HEK293 (cell line): ENCODE data around the gene BORCS8.

Experiments used
- CTCF ChIA-PET: fragments of 350-600 bp; formaldehyde crosslinking; extraction: SDS; loops from one replicate; lab custom pipeline; 2021; ENCODE audit warnings: antibody characterized with exemption; lab: Yijun Ruan, JAX
- POLR2A ChIA-PET: fragments of 300-600 bp; formaldehyde crosslinking; extraction: SDS; loops from one replicate; lab custom pipeline; 2020; ENCODE audit warnings: antibody characterized with exemption, inconsistent platforms; lab: Yijun Ruan, JAX
- H3K27ac ChIP-seq: fragments of 200-500 bp; sonication (Bioruptor generic); 2 replicates; pipeline ENCODE4 v1.5.1; 2014; ENCODE audit warnings: low read depth, low read length, control low read depth, inconsistent platforms; ENCODE audit errors: extremely low read depth
- H3K36me3 ChIP-seq, 2 experiments: fragments of 200-500 bp in 1 of 2; sonication (Bioruptor generic) in 1 of 2; 1 replicate in 1 of 2; 2 replicates in 1 of 2; pipeline ENCODE4 v1.5.1; 2014 to 2017; ENCODE audit warnings: inconsistent platforms in 2 of 2, low read length in 2 of 2; ENCODE audit not compliant: control insufficient read depth in 2 of 2, insufficient read depth in 1 of 2
- H3K4me1 ChIP-seq: fragments of 200-500 bp; sonication (Bioruptor generic); 2 replicates; pipeline ENCODE4 v1.5.1; 2014; ENCODE audit warnings: mild to moderate bottlenecking, low read length, inconsistent platforms; ENCODE audit not compliant: control insufficient read depth, insufficient read depth
- H3K4me3 ChIP-seq: 2 replicates; pipeline ENCODE4 v1.5.1; 2011; ENCODE audit warnings: low read depth, mild to moderate bottlenecking, control low read depth, low read length, moderate library complexity
- H3K9me3 ChIP-seq: fragments of 200-500 bp; sonication (Bioruptor generic); 2 replicates; pipeline ENCODE4 v1.5.1; 2014; ENCODE audit warnings: low read depth, low read length, inconsistent platforms; ENCODE audit not compliant: control insufficient read depth, insufficient read depth
- EGR2 ChIP-seq: fragments of 450-650 bp; formaldehyde crosslinking; IDR thresholded peaks from 2 replicates; pipeline ENCODE4 v1.5.1; 2016; ENCODE audit warnings: low read depth, missing biosample characterization, missing genetic modification characterization
- HOXA7 ChIP-seq: sonication (generic); formaldehyde crosslinking; IDR thresholded peaks from 2 replicates; pipeline ENCODE4 v1.8.1; 2022; ENCODE audit warnings: missing genetic modification reagents, borderline replicate concordance
- KLF9 ChIP-seq: fragments of 450-650 bp; formaldehyde crosslinking; IDR thresholded peaks from 2 replicates; pipeline ENCODE4 v1.5.1; 2016; ENCODE audit warnings: missing biosample characterization, missing genetic modification characterization, low read depth
- SCRT1 ChIP-seq: fragments of 450-650 bp; formaldehyde crosslinking; IDR thresholded peaks from 2 replicates; pipeline ENCODE4 v1.5.1; 2016; ENCODE audit warnings: missing biosample characterization, missing genetic modification characterization, borderline replicate concordance
- TCF7L2 ChIP-seq: IDR thresholded peaks from 2 replicates; pipeline ENCODE4 v1.6.1; 2011; ENCODE audit warnings: low read depth, mild to moderate bottlenecking, inconsistent platforms, low read length, moderate library complexity, borderline replicate concordance
- ZFHX2 ChIP-seq: fragments of 450-650 bp; formaldehyde crosslinking; conservative IDR thresholded peaks from 2 replicates; pipeline ENCODE4 v1.5.1; 2016; ENCODE audit warnings: missing biosample characterization, missing genetic modification characterization
- ZNF169 ChIP-seq: fragments of 450-650 bp; formaldehyde crosslinking; IDR thresholded peaks from 2 replicates; pipeline ENCODE4 v1.5.1; 2016; ENCODE audit warnings: missing biosample characterization, missing genetic modification characterization
- ZNF362 ChIP-seq: fragments of 450-650 bp; formaldehyde crosslinking; IDR thresholded peaks from 2 replicates; pipeline ENCODE4 v1.5.1; 2016; ENCODE audit warnings: missing biosample characterization, missing genetic modification characterization
- ZNF404 ChIP-seq: fragments of 450-650 bp; formaldehyde crosslinking; IDR thresholded peaks from 2 replicates; pipeline ENCODE4 v1.5.1; 2017; ENCODE audit warnings: missing biosample characterization, missing genetic modification characterization
- ZNF433 ChIP-seq: fragments of 450-650 bp; formaldehyde crosslinking; IDR thresholded peaks from 2 replicates; pipeline ENCODE4 v1.5.1; 2016; ENCODE audit warnings: missing biosample characterization, missing genetic modification characterization, low read depth
- ZNF48 ChIP-seq: fragments of 450-650 bp; formaldehyde crosslinking; IDR thresholded peaks from 2 replicates; pipeline ENCODE4 v1.5.1; 2016; ENCODE audit warnings: missing biosample characterization, missing genetic modification characterization
- ZNF544 ChIP-seq: fragments of 450-650 bp; formaldehyde crosslinking; IDR thresholded peaks from 2 replicates; pipeline ENCODE4 v1.5.0; 2017; ENCODE audit warnings: missing biosample characterization, missing genetic modification characterization
- ZNF623 ChIP-seq: fragments of 450-650 bp; formaldehyde crosslinking; IDR thresholded peaks from 2 replicates; pipeline ENCODE4 v1.5.1; 2016; ENCODE audit warnings: missing biosample characterization, missing genetic modification characterization
- ZNF658 ChIP-seq: fragments of 450-650 bp; formaldehyde crosslinking; IDR thresholded peaks from 2 replicates; pipeline ENCODE4; 2016; ENCODE audit warnings: missing biosample characterization, missing genetic modification characterization
- ZNF76 ChIP-seq: fragments of 450-650 bp; formaldehyde crosslinking; IDR thresholded peaks from 2 replicates; pipeline ENCODE4; 2016; ENCODE audit warnings: low read depth, missing biosample characterization, missing genetic modification characterization, borderline replicate concordance
- ZNF768 ChIP-seq: fragments of 450-650 bp; formaldehyde crosslinking; IDR thresholded peaks from 2 replicates; pipeline ENCODE4 v1.5.1; 2018; ENCODE audit warnings: missing biosample characterization, mild to moderate bottlenecking, missing genetic modification characterization
- ZNF830 ChIP-seq: fragments of 450-650 bp; IDR thresholded peaks from 2 replicates; pipeline ENCODE4 v1.5.0; 2018; ENCODE audit warnings: missing biosample characterization, missing genetic modification characterization, low read depth, mild to moderate bottlenecking, moderate library complexity
- TF ChIP-seq, protein P1 (sequence below): fragments of 450-650 bp; formaldehyde crosslinking; IDR thresholded peaks from 2 replicates; pipeline ENCODE4 v1.5.1; 2016; ENCODE audit warnings: missing biosample characterization, missing genetic modification characterization
- TF ChIP-seq, protein P2 (sequence below): fragments of 450-650 bp; formaldehyde crosslinking; IDR thresholded peaks from 2 replicates; pipeline ENCODE4 v1.5.1; 2016; ENCODE audit warnings: missing biosample characterization, missing genetic modification characterization
- TF ChIP-seq, protein P3 (sequence below): fragments of 450-650 bp; IDR thresholded peaks from 2 replicates; pipeline ENCODE4 v1.5.1; 2018; ENCODE audit warnings: missing biosample characterization, mild to moderate bottlenecking, missing genetic modification characterization
- TF ChIP-seq, protein P4 (sequence below): fragments of 450-650 bp; formaldehyde crosslinking; IDR thresholded peaks from 2 replicates; pipeline ENCODE4 v1.5.1; 2016; ENCODE audit warnings: missing biosample characterization, missing genetic modification characterization

Gene BORCS8

DNA sequence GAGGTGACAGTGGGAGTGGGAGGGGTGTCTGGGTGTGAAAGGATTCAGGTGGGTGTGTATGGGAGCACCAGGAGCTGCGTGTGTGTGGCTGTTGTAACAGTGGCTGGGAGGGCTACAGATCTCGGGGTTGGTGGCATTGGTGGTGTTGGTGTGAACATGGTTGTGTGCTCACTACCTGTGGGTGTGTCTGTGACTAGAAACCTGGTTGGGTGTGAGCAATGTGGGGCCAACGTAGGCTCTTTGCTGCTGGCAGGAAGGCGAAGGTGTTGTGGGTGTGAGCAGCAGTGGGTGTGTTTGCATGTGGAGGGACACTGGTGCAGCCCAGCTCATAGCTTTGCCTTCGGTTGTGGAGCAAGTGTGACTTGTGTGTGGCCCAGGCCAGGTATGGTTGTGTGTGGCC is 15.0 kb upstream of the BORCS8 start:
- H3K4me1 ChIP-seq: no peaks in the 10 kb centered on the region

GRCh38 chr19:19205416-19206410 is 13.8 kb upstream of the BORCS8 start:
- no peaks in the 10 kb centered on the region for H3K4me1 ChIP-seq
- TF ChIP-seq SCRT1: no peak
- TF ChIP-seq ZNF433 (tag by site-specific recombination): no peak
- no peak for TF ChIP-seq ZNF623 (tag by site-specific recombination)
- peak; percentile 73; the same call in 1 of the 2 replicates for TF ChIP-seq ZNF768
- TF ChIP-seq ZNF48 (tag by site-specific recombination): no peak
- TF ChIP-seq, protein P1, sequence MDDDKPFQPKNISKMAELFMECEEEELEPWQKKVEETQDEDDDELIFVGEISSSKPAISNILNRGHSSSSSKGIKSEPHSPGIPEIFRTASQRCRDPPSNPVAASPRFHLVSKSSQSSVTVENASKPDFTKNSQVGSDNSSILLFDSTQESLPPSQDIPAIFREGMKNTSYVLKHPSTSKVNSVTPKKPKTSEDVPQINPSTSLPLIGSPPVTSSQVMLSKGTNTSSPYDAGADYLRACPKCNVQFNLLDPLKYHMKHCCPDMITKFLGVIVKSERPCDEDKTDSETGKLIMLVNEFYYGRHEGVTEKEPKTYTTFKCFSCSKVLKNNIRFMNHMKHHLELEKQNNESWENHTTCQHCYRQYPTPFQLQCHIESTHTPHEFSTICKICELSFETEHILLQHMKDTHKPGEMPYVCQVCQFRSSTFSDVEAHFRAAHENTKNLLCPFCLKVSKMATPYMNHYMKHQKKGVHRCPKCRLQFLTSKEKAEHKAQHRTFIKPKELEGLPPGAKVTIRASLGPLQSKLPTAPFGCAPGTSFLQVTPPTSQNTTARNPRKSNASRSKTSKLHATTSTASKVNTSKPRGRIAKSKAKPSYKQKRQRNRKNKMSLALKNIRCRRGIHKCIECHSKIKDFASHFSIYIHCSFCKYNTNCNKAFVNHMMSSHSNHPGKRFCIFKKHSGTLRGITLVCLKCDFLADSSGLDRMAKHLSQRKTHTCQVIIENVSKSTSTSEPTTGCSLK (tag by site-specific recombination): no peak
- H3K27ac ChIP-seq: no peak overlapping the region
- no peak overlapping the region for H3K4me3 ChIP-seq
- CTCF ChIA-PET: interaction anchor here (0.7 to 1.6 kb wide), 2 partner anchors 20 to 21 kb away, joined by 4 to 7 read pairs; no protein-coding TSS in a partner anchor
- POLR2A ChIA-PET: no interaction called here
- H3K9me3 ChIP-seq: no peaks in the 10 kb centered on the region
- H3K36me3 ChIP-seq: peaks cover 4 to 14% of the 10 kb centered on the region in 2 experiments; a peak in 2 of 3 replicates

More for the DNA sequence above, 15.0 kb upstream of the BORCS8 start:
- CTCF ChIA-PET: interaction anchor here (1.6 kb wide), 1 partner anchor 19 kb away, joined by 7 read pairs; no protein-coding TSS in a partner anchor
- H3K4me3 ChIP-seq: no peak overlapping the region
- no peaks in the 10 kb centered on the region for H3K9me3 ChIP-seq
- TF ChIP-seq HOXA7 (CRISPR knock-in tag): no peak
- no peak for TF ChIP-seq TCF7L2
- no peak for TF ChIP-seq ZNF830
- TF ChIP-seq, protein P2, sequence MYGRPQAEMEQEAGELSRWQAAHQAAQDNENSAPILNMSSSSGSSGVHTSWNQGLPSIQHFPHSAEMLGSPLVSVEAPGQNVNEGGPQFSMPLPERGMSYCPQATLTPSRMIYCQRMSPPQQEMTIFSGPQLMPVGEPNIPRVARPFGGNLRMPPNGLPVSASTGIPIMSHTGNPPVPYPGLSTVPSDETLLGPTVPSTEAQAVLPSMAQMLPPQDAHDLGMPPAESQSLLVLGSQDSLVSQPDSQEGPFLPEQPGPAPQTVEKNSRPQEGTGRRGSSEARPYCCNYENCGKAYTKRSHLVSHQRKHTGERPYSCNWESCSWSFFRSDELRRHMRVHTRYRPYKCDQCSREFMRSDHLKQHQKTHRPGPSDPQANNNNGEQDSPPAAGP (tag by site-specific recombination): no peak
- no peak for TF ChIP-seq ZNF362 (tag by site-specific recombination)
- peak; percentile 53; the same call in 1 of the 2 replicates for TF ChIP-seq KLF9 (tag by site-specific recombination)
- TF ChIP-seq ZFHX2 (tag by site-specific recombination): peak; percentile 88
- TF ChIP-seq, protein P3, sequence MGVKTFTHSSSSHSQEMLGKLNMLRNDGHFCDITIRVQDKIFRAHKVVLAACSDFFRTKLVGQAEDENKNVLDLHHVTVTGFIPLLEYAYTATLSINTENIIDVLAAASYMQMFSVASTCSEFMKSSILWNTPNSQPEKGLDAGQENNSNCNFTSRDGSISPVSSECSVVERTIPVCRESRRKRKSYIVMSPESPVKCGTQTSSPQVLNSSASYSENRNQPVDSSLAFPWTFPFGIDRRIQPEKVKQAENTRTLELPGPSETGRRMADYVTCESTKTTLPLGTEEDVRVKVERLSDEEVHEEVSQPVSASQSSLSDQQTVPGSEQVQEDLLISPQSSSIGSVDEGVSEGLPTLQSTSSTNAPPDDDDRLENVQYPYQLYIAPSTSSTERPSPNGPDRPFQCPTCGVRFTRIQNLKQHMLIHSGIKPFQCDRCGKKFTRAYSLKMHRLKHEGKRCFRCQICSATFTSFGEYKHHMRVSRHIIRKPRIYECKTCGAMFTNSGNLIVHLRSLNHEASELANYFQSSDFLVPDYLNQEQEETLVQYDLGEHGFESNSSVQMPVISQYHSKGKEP (tag by site-specific recombination): no peak
- no peak for TF ChIP-seq ZNF658 (tag by site-specific recombination)
- peak; percentile 83 for TF ChIP-seq EGR2 (tag by site-specific recombination)
- TF ChIP-seq ZNF76 (tag by site-specific recombination): no peak
- TF ChIP-seq ZNF169 (tag by site-specific recombination): no peak
- no peak for TF ChIP-seq ZNF544
- TF ChIP-seq, protein P4, sequence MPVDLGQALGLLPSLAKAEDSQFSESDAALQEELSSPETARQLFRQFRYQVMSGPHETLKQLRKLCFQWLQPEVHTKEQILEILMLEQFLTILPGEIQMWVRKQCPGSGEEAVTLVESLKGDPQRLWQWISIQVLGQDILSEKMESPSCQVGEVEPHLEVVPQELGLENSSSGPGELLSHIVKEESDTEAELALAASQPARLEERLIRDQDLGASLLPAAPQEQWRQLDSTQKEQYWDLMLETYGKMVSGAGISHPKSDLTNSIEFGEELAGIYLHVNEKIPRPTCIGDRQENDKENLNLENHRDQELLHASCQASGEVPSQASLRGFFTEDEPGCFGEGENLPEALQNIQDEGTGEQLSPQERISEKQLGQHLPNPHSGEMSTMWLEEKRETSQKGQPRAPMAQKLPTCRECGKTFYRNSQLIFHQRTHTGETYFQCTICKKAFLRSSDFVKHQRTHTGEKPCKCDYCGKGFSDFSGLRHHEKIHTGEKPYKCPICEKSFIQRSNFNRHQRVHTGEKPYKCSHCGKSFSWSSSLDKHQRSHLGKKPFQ (tag by site-specific recombination): peak; percentile 60; the same call in 1 of the 2 replicates
- no peak for TF ChIP-seq ZNF404 (tag by site-specific recombination)
- no peak overlapping the region for H3K27ac ChIP-seq
- peaks cover 0 to 7% of the 10 kb centered on the region in 2 experiments; a peak in 1 of 3 replicates for H3K36me3 ChIP-seq
- POLR2A ChIA-PET: no interaction called here
